Natural killer cell (primary cell): ENCODE results near the gene LMAN1L. TPM values are rescaled to one million over a fixed set of nuclear protein-coding genes. Genes with fewer than 3 reads are reported as not detected.

Experiments
- ATAC-seq, 3 donors: fragments of 150-1000 bp in 2 of 3; fragments of 200-7000 bp in 1 of 3; cut with Tn5 transposase; 1 replicate in 1 of 3; 2 replicates in 2 of 3; pipeline ENCODE4 v1.10.0; 2021; ENCODE audit warnings: mild to moderate bottlenecking in 2 of 3, moderate library complexity in 2 of 3
- DNase-seq, 2 donors: peaks; one replicate each; pipeline versions ENCODE4 v3.0.0 to v3.0.0-alpha.2; 2013 to 2021; ENCODE audit warnings: mixed read lengths in 1 of 2
- H3K27ac ChIP-seq: one replicate; pipeline ENCODE4 v1.5.1; 2013; ENCODE audit warnings: mild to moderate bottlenecking, low read length
- H3K27me3 ChIP-seq: one replicate; pipeline ENCODE4 v1.6.1; 2013; ENCODE audit warnings: low read length; ENCODE audit not compliant: control insufficient read depth, insufficient read depth
- H3K36me3 ChIP-seq: one replicate; pipeline ENCODE4 v1.6.1; 2013; ENCODE audit warnings: low read length; ENCODE audit not compliant: control insufficient read depth, insufficient read depth
- H3K4me1 ChIP-seq: one replicate; pipeline ENCODE4 v1.6.1; 2013; ENCODE audit warnings: low read length; ENCODE audit not compliant: control insufficient read depth, insufficient read depth
- H3K4me3 ChIP-seq: one replicate; pipeline ENCODE4 v1.5.1; 2013; ENCODE audit warnings: low read length
- H3K9me3 ChIP-seq: one replicate; pipeline ENCODE4 v1.6.1; 2013; ENCODE audit warnings: low read length; ENCODE audit not compliant: control insufficient read depth, insufficient read depth
- H3K27ac Mint-ChIP-seq, 2 donors: one replicate each; pipeline ENCODE4 v1.8.0; 2022; ENCODE audit warnings: mild to moderate bottlenecking in 2 of 2, mixed read lengths in 2 of 2, moderate library complexity in 1 of 2
- H3K27me3 Mint-ChIP-seq, 2 donors: one replicate each; pipeline ENCODE4 v1.8.0; 2022; ENCODE audit warnings: low read depth in 2 of 2, mixed read lengths in 2 of 2
- H3K36me3 Mint-ChIP-seq: one replicate; pipeline ENCODE4 v1.8.0; 2022; ENCODE audit warnings: mixed read lengths
- H3K4me1 Mint-ChIP-seq, 2 donors: one replicate each; pipeline ENCODE4 v1.8.0; 2022; ENCODE audit warnings: mixed read lengths in 2 of 2
- H3K4me3 Mint-ChIP-seq: one replicate; pipeline ENCODE4 v1.8.0; 2022; ENCODE audit warnings: mild to moderate bottlenecking, moderate library complexity, mixed read lengths
- H3K9me3 Mint-ChIP-seq, 2 donors: one replicate each; pipeline ENCODE4 v1.8.0; 2022; ENCODE audit warnings: mixed read lengths in 2 of 2
- WGBS: methylation state at CpG from one replicate; pipeline ENCODE4 v1.1.7; 2013; ENCODE audit warnings: missing lambda C conversion rate; ENCODE audit not compliant: insufficient coverage; 5-methylcytosine and 5-hydroxymethylcytosine counted together
- intact Hi-C: fragments of 100-400 bp; cut with micrococcal nuclease; formaldehyde crosslinking; loops from one replicate; pipeline ENCODE4 v1.14.2; 2022
- total RNA-seq, 4 donors: library from RNA; stranded (reverse); fragments of 120-200 nt in 1 of 4; gene quantifications; one replicate each; pipeline versions ENCODE4 v1.2.3 to v1.2.4, GENCODE V29; 2013 to 2022
- TF ChIP-seq, protein P1 (sequence below): fragments of 200-600 bp; IDR thresholded peaks from one replicate; pipeline ENCODE4 v1.8.0; 2022; ENCODE audit warnings: antibody characterized with exemption

Gene LMAN1L
- total RNA-seq, 3 donors from 2014 or later (not counting 1 experiment from before 2014, with no cell fraction given), result 0.72 to 1.1 (median 0.94) TPM

DNA sequence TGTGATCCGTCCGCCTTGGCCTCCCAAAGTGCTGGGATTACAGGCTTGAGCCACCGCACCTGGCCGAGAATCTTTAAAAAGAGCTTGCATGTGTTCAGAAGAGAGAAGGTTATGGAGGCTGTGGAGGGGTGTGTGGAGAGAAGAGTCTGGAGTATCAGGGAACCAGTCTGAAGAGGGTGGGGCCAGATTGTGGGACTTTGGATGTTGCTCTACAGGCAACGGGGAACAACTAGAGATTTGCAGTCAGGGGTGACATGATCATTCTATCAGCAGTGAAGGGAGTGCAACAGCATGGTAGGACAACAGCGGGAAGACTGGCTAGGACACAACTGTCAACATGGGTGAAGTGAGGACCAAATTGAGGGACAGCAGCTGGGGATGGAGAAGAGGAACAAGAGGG is 51.7 kb downstream of the LMAN1L start:
- DNase-seq (no peak), ATAC-seq (no peak)
- intact Hi-C loops, result no loop called here
- Mint-ChIP-seq H3K36me3 (no peaks in the 10 kb centered on the region), H3K4me1 (peaks cover 59 to 70% of the 10 kb centered on the region in 2 donors), H3K9me3 (no peaks in the 10 kb centered on the region), H3K27ac (peak overlapping the region; percentile 53 to 86), H3K27me3 (no peaks in the 10 kb centered on the region), H3K4me3 (peak overlapping the region; percentile 7)
- Histone ChIP-seq H3K36me3 (peaks cover 3% of the 10 kb centered on the region), H3K27me3 (no peaks in the 10 kb centered on the region), H3K4me3 (no peak overlapping the region), H3K4me1 (peaks cover 69% of the 10 kb centered on the region), H3K27ac (no peak overlapping the region), H3K9me3 (no peaks in the 10 kb centered on the region)
- 83% methylated on average over 6 of the region's 6 CpGs for WGBS
- TF ChIP-seq, protein P1, sequence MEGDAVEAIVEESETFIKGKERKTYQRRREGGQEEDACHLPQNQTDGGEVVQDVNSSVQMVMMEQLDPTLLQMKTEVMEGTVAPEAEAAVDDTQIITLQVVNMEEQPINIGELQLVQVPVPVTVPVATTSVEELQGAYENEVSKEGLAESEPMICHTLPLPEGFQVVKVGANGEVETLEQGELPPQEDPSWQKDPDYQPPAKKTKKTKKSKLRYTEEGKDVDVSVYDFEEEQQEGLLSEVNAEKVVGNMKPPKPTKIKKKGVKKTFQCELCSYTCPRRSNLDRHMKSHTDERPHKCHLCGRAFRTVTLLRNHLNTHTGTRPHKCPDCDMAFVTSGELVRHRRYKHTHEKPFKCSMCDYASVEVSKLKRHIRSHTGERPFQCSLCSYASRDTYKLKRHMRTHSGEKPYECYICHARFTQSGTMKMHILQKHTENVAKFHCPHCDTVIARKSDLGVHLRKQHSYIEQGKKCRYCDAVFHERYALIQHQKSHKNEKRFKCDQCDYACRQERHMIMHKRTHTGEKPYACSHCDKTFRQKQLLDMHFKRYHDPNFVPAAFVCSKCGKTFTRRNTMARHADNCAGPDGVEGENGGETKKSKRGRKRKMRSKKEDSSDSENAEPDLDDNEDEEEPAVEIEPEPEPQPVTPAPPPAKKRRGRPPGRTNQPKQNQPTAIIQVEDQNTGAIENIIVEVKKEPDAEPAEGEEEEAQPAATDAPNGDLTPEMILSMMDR, result no peak

DNA sequence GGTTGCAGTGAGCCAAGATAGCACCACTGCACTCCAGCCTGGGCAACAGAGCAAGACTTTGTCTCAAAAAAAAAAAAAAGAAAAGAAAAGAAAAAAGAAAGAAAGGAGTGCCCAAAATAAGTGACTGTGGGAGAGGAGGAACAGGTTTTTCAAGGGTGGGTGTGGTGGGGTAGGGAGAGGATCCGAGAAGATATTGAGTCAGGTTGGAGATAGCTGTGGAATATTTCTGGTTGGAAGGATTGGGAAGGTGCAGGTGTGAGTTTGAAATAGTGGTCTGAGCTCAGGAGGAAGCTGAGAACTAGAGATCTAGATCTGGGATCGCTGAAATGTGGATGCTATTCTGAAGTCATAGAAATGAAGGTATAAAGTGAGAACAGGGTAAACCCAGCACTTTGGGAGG is 52.7 kb downstream of the LMAN1L start:
- Mint-ChIP-seq H3K27ac (peak overlapping the region; percentile 16 to 71), H3K4me3 (peak overlapping the region; percentile 59), H3K27me3 (no peaks in the 10 kb centered on the region), H3K9me3 (no peaks in the 10 kb centered on the region), H3K36me3 (no peaks in the 10 kb centered on the region), H3K4me1 (peaks cover 63 to 74% of the 10 kb centered on the region in 2 donors)
- DNase-seq (no peak), ATAC-seq (no peak)
- no peaks in the 10 kb centered on the region for H3K27me3 ChIP-seq
- no peaks in the 10 kb centered on the region for H3K9me3 ChIP-seq
- H3K36me3 ChIP-seq, result peaks cover 3% of the 10 kb centered on the region
- no peak overlapping the region for H3K4me3 ChIP-seq
- H3K27ac ChIP-seq, result no peak overlapping the region
- peaks cover 69% of the 10 kb centered on the region for H3K4me1 ChIP-seq
- TF ChIP-seq, protein P1, result no peak
- 76% methylated on average over 2 of the region's 2 CpGs for WGBS
- intact Hi-C loops, result no loop called here

DNA sequence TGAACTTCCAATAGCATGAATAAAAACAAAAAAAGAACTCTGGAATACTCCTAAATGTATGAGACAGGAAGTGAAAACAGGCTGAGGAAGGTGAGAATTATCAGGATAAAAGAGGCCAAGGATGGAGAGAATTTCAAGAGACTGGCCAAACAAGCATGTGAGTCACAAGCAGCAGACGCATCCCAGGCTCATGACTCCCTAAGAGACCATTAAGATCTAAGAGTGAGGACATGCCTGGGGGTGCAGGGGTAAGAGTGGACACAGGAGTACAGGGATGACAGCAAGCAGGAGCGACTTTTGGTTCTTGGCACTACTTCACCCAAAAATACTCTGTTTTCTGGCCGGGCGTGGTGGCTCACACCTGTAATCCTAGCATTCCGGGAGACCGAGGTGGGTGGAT is 53.5 kb downstream of the LMAN1L start:
- TF ChIP-seq, protein P1, result no peak
- Mint-ChIP-seq H3K4me1 (peaks cover 70 to 81% of the 10 kb centered on the region in 2 donors), H3K27ac (peak overlapping the region; percentile 16 to 71), H3K27me3 (no peaks in the 10 kb centered on the region), H3K36me3 (no peaks in the 10 kb centered on the region), H3K9me3 (no peaks in the 10 kb centered on the region), H3K4me3 (peak overlapping the region; percentile 65)
- Histone ChIP-seq H3K4me1 (peaks cover 75% of the 10 kb centered on the region), H3K9me3 (no peaks in the 10 kb centered on the region), H3K4me3 (no peak overlapping the region), H3K27ac (no peak overlapping the region), H3K27me3 (no peaks in the 10 kb centered on the region), H3K36me3 (peaks cover 3% of the 10 kb centered on the region)
- WGBS, result 95% methylated on average over 6 of the region's 6 CpGs
- ATAC-seq (no peak), DNase-seq (no peak)
- intact Hi-C loops, result no loop called here

DNA sequence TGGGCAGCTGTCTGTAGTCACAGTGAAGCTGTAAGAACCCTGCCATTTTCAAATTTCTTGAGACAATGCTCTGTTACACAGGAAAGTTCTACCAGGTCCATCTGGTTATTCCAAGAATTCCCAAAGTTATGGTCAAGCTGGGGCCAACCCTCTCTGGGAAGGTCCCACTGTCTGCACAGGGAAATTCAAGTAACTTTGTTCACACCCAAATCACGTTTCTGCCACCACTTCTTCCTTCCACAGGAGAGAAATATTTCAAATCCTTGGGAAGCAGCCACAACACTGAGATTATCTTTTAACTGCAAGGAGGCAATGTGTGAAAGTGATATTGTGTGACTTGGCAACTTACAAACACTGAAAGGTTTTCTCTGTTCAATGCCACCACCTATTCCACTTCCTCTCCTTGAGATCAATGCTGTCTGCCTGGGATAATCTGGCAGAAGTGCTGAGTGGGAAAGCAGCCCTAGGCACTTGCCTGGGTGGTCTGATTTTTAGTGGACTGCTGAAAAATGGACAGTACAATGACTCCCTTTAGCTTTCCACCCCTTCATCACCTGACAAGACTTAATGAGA is 54.9 kb downstream of the LMAN1L start:
- H3K36me3 ChIP-seq, result peaks cover 3% of the 10 kb centered on the region
- DNase-seq (no peak), ATAC-seq (no peak)
- intact Hi-C loops, result no loop called here
- Mint-ChIP-seq H3K36me3 (no peaks in the 10 kb centered on the region), H3K4me1 (peaks cover 76 to 85% of the 10 kb centered on the region in 2 donors), H3K27me3 (no peaks in the 10 kb centered on the region), H3K9me3 (no peaks in the 10 kb centered on the region), H3K27ac (peak overlapping the region; percentile 83 to 95), H3K4me3 (peak overlapping the region; percentile 72)
- H3K9me3 ChIP-seq, result no peaks in the 10 kb centered on the region
- TF ChIP-seq, protein P1, result no peak
- WGBS, result 50% methylated on average over 1 of the region's 1 CpG
- H3K4me3 ChIP-seq, result no peak overlapping the region
- peak overlapping the region; percentile 42 for H3K27ac ChIP-seq
- peaks cover 89% of the 10 kb centered on the region for H3K4me1 ChIP-seq
- H3K27me3 ChIP-seq, result no peaks in the 10 kb centered on the region
